Measurements from ENCODE around the gene DLEC1.

- TF ChIP-seq, protein P1, sequence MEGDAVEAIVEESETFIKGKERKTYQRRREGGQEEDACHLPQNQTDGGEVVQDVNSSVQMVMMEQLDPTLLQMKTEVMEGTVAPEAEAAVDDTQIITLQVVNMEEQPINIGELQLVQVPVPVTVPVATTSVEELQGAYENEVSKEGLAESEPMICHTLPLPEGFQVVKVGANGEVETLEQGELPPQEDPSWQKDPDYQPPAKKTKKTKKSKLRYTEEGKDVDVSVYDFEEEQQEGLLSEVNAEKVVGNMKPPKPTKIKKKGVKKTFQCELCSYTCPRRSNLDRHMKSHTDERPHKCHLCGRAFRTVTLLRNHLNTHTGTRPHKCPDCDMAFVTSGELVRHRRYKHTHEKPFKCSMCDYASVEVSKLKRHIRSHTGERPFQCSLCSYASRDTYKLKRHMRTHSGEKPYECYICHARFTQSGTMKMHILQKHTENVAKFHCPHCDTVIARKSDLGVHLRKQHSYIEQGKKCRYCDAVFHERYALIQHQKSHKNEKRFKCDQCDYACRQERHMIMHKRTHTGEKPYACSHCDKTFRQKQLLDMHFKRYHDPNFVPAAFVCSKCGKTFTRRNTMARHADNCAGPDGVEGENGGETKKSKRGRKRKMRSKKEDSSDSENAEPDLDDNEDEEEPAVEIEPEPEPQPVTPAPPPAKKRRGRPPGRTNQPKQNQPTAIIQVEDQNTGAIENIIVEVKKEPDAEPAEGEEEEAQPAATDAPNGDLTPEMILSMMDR (IDR thresholded peaks at IDR 0.05; ENCODE audit: borderline replicate concordance, extremely low read depth, low read length, poor library complexity, severe bottlenecking), result no peak
- no peak for TF ChIP-seq EZH2 (IDR thresholded peaks at IDR 0.05; ENCODE audit: borderline replicate concordance, low read depth, low read length, severe bottlenecking)
Observed at GRCh38 chr3:38142959-38143358, 104.0 kb downstream of the DLEC1 start.
